K562 (cell line): Measurements from ENCODE around the gene FAM20B. TPM values are rescaled to one million over a fixed set of nuclear protein-coding genes. Genes with fewer than 3 reads are reported as not detected.
A peak's percentile ranks its signal among the peaks of the same experiment; 100 is the strongest.

Experiments
- BCOR ChIP-seq: fragments of 450-650 bp; IDR thresholded peaks from 2 replicates; pipeline ENCODE4 v1.6.1; 2016
- FOXA3 ChIP-seq, 2 experiments: fragments of 450-650 bp in 1 of 2; sonication (generic) in 1 of 2; formaldehyde crosslinking; IDR thresholded peaks in 1 of 2; conservative IDR thresholded peaks in 1 of 2; 2 replicates each; pipeline versions ENCODE4 v1.4.0 to v1.8.0; 2020 to 2022; ENCODE audit warnings: mild to moderate bottlenecking in 2 of 2, missing genetic modification reagents in 1 of 2
- GABPB1 ChIP-seq: sonication (generic); formaldehyde crosslinking; IDR thresholded peaks from 2 replicates; pipeline ENCODE4 v1.8.0; 2022; ENCODE audit warnings: mild to moderate bottlenecking, missing genetic modification reagents
- HCFC1 ChIP-seq: IDR thresholded peaks from 2 replicates; pipeline ENCODE4 v1.6.1; 2012; ENCODE audit warnings: low read depth, low read length, improper control_type of control experiment
- HDAC1 ChIP-seq, 2 experiments: fragments of 450-650 bp; IDR thresholded peaks; 2 replicates each; pipeline ENCODE4 v1.6.1; 2016 to 2017; ENCODE audit warnings: inconsistent platforms in 1 of 2, mild to moderate bottlenecking in 1 of 2, moderate library complexity in 1 of 2
- PURB ChIP-seq: sonication (generic); formaldehyde crosslinking; IDR thresholded peaks from 2 replicates; pipeline ENCODE4 v1.9.0; 2021; ENCODE audit warnings: low read depth, mild to moderate bottlenecking, missing genetic modification reagents
- RB1 ChIP-seq: fragments of 450-650 bp; IDR thresholded peaks from 2 replicates; pipeline ENCODE4 v1.6.1; 2017; ENCODE audit warnings: low read depth, mild to moderate bottlenecking
- TRIM28 ChIP-seq: fragments of 450-650 bp; IDR thresholded peaks from 2 replicates; pipeline ENCODE4 v1.6.1; 2017
- ZNF232 ChIP-seq: sonication (generic); formaldehyde crosslinking; IDR thresholded peaks from 2 replicates; pipeline ENCODE4 v1.8.0; 2022; ENCODE audit warnings: mild to moderate bottlenecking, missing genetic modification reagents
- ZSCAN32 ChIP-seq: fragments of 450-650 bp; formaldehyde crosslinking; IDR thresholded peaks from 2 replicates; pipeline ENCODE4 v1.4.0; 2020; ENCODE audit warnings: mild to moderate bottlenecking, moderate library complexity
- polyA plus RNA-seq, 8 experiments: library from polyadenylated mRNA; depleted of rRNA in 4 of 8; stranded (reverse) in 5 of 8; unstranded in 3 of 8; fragments of >200 nt; fragmentation: Nextera tagmentation in 2 of 8; fragmentation: Illumina TruSeq in 1 of 8; extraction: Ambion mirVana in 2 of 8; extraction: Trizol in 1 of 8; gene quantifications; 2 replicates each; pipeline versions ENCODE4 v1.2.1 to v1.2.3, GENCODE V29; 2011 to 2014; ENCODE audit warnings: inconsistent platforms in 1 of 8, missing spikeins in 1 of 8
- total RNA-seq, 7 experiments: library from RNA; depleted of rRNA in 6 of 7; stranded (reverse); fragments of >200 nt in 6 of 7; fragmentation: Illumina TruSeq in 2 of 7; extraction: Trizol in 2 of 7; gene quantifications; 2 replicates each; pipeline versions ENCODE4 v1.2.1 to v1.2.3, GENCODE V29; 2011 to 2021; ENCODE audit warnings: low replicate concordance in 1 of 7
- TF ChIP-seq, protein P1 (sequence below): fragments of 450-650 bp; IDR thresholded peaks from 2 replicates; pipeline ENCODE4 v1.6.1; 2016; ENCODE audit warnings: mild to moderate bottlenecking, moderate library complexity
- TF ChIP-seq, protein P2 (sequence below): fragments of 450-650 bp; IDR thresholded peaks from 2 replicates; pipeline ENCODE4 v1.6.1; 2018; ENCODE audit not compliant: partially characterized antibody

The FAM20B gene
- total and polyA plus RNA-seq, 9 of the 15 experiments (the other 6 are each of a cell fraction or from before 2014, with no cell fraction given) = 7.2 to 67.5 (median 42.9) TPM

DNA sequence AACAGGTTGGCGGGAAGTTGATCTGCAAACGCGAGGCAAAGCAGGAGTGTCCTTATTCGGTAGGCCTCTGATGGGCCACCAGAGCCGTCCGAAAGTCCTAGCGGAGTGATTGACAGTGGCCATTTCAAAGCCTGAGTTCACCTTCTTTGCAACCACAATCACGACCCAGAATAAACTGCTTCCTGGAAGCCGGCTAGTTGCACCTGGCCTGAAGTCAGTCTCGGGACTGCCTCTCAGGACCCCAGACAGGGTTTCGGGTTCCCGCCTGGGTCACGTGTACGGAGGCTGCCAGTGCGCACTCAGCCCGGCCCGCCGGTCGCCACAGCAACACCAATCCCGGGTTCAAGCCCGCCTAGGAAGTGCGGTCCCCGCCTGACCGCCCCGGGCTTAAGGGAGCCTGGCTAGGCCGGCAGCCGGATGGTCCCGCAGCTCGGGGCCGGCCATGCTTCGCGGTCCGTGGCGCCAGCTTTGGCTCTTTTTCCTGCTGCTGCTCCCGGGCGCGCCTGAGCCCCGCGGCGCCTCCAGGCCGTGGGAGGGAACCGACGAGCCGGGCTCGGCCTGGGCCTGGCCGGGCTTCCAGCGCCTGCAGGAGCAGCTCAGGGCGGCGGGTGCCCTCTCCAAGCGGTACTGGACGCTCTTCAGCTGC lies 56.1 kb downstream of the FAM20B start, which contains the start of gene TOR3A (continued):
- TF ChIP-seq, protein P1, sequence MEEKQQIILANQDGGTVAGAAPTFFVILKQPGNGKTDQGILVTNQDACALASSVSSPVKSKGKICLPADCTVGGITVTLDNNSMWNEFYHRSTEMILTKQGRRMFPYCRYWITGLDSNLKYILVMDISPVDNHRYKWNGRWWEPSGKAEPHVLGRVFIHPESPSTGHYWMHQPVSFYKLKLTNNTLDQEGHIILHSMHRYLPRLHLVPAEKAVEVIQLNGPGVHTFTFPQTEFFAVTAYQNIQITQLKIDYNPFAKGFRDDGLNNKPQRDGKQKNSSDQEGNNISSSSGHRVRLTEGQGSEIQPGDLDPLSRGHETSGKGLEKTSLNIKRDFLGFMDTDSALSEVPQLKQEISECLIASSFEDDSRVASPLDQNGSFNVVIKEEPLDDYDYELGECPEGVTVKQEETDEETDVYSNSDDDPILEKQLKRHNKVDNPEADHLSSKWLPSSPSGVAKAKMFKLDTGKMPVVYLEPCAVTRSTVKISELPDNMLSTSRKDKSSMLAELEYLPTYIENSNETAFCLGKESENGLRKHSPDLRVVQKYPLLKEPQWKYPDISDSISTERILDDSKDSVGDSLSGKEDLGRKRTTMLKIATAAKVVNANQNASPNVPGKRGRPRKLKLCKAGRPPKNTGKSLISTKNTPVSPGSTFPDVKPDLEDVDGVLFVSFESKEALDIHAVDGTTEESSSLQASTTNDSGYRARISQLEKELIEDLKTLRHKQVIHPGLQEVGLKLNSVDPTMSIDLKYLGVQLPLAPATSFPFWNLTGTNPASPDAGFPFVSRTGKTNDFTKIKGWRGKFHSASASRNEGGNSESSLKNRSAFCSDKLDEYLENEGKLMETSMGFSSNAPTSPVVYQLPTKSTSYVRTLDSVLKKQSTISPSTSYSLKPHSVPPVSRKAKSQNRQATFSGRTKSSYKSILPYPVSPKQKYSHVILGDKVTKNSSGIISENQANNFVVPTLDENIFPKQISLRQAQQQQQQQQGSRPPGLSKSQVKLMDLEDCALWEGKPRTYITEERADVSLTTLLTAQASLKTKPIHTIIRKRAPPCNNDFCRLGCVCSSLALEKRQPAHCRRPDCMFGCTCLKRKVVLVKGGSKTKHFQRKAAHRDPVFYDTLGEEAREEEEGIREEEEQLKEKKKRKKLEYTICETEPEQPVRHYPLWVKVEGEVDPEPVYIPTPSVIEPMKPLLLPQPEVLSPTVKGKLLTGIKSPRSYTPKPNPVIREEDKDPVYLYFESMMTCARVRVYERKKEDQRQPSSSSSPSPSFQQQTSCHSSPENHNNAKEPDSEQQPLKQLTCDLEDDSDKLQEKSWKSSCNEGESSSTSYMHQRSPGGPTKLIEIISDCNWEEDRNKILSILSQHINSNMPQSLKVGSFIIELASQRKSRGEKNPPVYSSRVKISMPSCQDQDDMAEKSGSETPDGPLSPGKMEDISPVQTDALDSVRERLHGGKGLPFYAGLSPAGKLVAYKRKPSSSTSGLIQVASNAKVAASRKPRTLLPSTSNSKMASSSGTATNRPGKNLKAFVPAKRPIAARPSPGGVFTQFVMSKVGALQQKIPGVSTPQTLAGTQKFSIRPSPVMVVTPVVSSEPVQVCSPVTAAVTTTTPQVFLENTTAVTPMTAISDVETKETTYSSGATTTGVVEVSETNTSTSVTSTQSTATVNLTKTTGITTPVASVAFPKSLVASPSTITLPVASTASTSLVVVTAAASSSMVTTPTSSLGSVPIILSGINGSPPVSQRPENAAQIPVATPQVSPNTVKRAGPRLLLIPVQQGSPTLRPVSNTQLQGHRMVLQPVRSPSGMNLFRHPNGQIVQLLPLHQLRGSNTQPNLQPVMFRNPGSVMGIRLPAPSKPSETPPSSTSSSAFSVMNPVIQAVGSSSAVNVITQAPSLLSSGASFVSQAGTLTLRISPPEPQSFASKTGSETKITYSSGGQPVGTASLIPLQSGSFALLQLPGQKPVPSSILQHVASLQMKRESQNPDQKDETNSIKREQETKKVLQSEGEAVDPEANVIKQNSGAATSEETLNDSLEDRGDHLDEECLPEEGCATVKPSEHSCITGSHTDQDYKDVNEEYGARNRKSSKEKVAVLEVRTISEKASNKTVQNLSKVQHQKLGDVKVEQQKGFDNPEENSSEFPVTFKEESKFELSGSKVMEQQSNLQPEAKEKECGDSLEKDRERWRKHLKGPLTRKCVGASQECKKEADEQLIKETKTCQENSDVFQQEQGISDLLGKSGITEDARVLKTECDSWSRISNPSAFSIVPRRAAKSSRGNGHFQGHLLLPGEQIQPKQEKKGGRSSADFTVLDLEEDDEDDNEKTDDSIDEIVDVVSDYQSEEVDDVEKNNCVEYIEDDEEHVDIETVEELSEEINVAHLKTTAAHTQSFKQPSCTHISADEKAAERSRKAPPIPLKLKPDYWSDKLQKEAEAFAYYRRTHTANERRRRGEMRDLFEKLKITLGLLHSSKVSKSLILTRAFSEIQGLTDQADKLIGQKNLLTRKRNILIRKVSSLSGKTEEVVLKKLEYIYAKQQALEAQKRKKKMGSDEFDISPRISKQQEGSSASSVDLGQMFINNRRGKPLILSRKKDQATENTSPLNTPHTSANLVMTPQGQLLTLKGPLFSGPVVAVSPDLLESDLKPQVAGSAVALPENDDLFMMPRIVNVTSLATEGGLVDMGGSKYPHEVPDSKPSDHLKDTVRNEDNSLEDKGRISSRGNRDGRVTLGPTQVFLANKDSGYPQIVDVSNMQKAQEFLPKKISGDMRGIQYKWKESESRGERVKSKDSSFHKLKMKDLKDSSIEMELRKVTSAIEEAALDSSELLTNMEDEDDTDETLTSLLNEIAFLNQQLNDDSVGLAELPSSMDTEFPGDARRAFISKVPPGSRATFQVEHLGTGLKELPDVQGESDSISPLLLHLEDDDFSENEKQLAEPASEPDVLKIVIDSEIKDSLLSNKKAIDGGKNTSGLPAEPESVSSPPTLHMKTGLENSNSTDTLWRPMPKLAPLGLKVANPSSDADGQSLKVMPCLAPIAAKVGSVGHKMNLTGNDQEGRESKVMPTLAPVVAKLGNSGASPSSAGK = peak; percentile 90
- TF ChIP-seq HCFC1 (no peak; the same call in 1 of the 2 replicates), HDAC1 (IDR thresholded peaks at IDR 0.05) (peak in 1 of 2 experiments; percentile 55; a peak in 2 of 4 replicates), RB1 (peak; percentile 38; the same call in 1 of the 2 replicates), PURB (no peak), BCOR (no peak), FOXA3 (CRISPR knock-in tag; conservative IDR thresholded peaks at IDR 0.05 in 1 of 2, IDR thresholded peaks at IDR 0.05 in 1 of 2) (peak in 1 of 2 experiments; percentile 66; a peak in 2 of 4 replicates), ZNF232 (CRISPR knock-in tag) (0 out of 2 replicates have a peak, but pooled peaks have one; percentile 89), GABPB1 (peak; percentile 81), TRIM28 (no peak), ZSCAN32 (no peak)
- TF ChIP-seq, protein P2, sequence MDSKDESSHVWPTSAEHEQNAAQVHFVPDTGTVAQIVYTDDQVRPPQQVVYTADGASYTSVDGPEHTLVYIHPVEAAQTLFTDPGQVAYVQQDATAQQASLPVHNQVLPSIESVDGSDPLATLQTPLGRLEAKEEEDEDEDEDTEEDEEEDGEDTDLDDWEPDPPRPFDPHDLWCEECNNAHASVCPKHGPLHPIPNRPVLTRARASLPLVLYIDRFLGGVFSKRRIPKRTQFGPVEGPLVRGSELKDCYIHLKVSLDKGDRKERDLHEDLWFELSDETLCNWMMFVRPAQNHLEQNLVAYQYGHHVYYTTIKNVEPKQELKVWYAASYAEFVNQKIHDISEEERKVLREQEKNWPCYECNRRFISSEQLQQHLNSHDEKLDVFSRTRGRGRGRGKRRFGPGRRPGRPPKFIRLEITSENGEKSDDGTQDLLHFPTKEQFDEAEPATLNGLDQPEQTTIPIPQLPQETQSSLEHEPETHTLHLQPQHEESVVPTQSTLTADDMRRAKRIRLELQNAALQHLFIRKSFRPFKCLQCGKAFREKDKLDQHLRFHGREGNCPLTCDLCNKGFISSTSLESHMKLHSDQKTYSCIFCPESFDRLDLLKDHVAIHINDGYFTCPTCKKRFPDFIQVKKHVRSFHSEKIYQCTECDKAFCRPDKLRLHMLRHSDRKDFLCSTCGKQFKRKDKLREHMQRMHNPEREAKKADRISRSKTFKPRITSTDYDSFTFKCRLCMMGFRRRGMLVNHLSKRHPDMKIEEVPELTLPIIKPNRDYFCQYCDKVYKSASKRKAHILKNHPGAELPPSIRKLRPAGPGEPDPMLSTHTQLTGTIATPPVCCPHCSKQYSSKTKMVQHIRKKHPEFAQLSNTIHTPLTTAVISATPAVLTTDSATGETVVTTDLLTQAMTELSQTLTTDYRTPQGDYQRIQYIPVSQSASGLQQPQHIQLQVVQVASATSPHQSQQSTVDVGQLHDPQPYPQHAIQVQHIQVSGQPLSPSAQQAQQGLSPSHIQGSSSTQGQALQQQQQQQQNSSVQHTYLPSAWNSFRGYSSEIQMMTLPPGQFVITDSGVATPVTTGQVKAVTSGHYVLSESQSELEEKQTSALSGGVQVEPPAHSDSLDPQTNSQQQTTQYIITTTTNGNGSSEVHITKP = no peak
